ENCODE results near the gene REEP1.
A peak's percentile ranks its signal among the peaks of the same experiment; 100 is the strongest.

The REEP1 gene

DNA sequence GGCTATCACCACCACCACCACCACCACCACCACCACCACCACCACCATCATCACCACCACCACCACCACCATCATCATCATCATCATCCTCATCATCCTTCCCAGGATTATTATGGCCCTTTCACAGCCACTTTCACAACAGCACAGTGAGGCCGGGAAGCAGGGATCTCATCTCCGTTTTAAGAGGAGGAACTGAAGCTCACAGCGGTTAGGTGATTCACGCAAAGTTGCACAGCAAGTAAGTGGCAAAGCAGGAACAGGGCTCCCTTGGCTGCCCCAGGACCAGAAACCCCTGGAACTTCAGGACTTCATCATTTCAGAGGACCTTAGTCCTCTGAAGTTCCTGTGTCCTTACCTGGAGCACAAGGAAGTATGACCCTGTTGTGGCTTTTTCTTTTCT lies 111.4 kb downstream of the REEP1 start:
- DNase-seq (ENCODE audit: low read depth in 1 of 2, low spot score in 1 of 2): no peak

DNA sequence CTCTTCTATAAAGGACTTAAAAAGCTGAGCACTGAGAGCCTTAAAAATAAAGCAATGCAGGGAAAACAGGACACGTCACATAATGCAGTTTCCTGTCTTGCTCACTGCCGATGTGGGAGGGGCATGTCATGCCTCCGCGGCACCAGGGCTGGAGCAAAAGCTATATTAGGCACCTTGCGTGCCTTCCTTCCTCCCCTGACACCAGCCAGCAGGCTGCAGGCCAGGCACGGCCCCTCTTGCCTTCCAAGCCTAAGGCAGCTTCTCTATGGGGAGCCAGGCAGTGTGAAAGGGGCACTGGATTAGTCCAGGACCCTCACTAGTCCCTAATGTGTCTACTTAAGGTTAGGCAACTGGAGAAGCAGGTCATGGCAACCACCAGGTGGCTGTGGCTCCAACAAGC lies 111.8 kb downstream of the REEP1 start:
- peak; percentile 15 to 38 for DNase-seq (ENCODE audit: low read depth in 1 of 2, low spot score in 1 of 2)

DNA sequence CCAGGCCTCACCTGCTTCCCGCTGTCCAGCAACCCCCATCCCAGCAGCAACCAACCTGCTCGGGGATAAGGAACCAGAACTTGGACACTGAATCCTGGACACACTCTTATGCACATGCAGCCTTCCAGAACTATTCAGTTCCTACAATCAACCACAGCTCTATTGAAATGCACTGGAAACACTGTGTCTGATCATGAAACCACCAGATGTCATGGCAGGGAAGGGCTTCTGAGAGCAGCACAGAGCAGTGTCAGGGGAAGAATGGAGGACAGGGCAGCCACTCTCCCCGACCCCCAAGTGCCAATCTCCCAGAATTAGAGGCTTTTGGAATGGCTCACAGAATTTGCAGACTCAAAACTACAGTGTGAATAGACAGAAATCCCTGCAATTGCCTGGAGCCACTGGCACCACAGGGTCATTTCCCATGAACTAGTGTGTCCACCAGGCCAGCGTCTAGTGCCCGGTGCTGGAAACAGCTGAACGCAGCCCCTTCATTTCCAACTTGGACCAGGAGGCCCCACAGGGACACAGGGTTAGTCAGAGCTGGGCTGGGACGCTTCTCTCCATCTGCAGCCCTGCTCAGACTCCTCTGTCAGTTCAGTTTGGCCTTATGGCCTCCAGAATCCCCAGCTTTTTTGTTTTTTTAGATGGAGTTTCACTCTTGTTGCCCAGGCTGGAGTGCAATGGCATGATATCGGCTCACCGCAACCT lies 112.6 kb downstream of the REEP1 start:
- DNase-seq (ENCODE audit: low read depth in 1 of 2, low spot score in 1 of 2): no peak

DNA sequence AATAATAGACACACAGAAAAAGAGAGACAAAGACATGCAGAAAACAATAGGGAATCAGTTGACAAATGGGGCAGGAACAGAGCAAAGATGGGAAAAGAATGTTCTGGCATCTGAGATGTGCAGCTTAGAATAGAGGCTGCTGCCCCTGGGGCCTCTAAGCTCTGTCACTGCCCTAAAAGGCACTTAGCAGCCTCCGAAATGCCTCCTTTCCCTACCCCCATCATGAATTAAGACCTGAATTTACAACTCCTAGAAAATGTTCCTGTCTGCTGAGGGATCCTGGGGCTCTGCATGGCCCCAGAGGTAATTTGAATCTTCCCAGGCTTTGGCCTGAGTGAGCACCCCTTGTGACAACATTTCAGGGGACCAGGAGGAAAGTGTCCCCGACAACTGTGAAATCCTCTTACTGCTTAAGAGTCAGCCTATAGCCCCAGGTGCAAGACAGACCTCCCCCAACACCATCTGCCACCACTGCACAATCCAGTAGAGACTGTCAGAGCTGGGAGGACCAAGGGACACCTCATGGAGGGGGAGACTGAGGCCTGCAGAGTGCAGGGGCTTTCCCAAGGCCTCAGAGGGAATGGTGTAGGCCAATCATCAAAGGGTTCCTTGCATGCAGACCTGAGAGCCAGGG lies 113.4 kb downstream of the REEP1 start:
- no peak for DNase-seq (ENCODE audit: low read depth in 1 of 2, low spot score in 1 of 2)

DNA sequence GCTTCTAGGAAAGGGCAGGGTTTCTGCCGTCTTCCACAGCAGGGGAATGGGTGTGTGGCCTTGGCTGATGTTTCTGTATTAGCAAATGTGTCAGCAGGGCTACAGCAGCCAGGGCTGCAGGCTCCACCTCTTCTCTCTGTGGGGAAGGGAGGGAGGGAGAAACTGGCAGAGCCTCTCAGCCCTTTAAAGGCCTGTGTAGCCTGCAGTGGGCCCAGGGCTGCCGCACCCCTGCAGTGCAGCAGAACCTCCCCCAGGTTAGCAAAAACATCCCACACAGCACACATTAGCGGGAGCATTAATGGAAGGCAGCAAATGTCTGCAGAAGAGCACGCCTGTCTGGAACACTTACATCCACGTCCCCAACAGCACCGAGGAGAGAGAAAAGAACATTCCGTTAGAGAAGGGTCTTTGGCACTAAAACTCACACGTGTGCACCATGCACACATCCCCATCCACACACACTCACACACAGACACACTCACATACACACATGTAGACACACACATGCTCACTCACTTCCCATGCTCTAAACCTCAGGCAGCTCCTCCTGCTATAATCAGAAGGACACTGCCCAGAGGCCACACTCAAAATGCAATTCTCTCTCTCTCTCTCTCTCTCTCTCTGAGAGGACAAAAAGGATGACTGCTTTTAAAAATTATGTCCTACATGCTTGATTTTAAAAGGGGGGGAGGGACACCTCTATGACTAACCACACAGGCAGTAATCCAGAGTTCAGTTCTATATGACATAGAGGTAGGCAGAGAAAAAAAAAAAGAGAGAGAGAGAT lies 114.1 kb downstream of the REEP1 start:
- no peak for DNase-seq (ENCODE audit: low read depth in 1 of 2, low spot score in 1 of 2)

DNA sequence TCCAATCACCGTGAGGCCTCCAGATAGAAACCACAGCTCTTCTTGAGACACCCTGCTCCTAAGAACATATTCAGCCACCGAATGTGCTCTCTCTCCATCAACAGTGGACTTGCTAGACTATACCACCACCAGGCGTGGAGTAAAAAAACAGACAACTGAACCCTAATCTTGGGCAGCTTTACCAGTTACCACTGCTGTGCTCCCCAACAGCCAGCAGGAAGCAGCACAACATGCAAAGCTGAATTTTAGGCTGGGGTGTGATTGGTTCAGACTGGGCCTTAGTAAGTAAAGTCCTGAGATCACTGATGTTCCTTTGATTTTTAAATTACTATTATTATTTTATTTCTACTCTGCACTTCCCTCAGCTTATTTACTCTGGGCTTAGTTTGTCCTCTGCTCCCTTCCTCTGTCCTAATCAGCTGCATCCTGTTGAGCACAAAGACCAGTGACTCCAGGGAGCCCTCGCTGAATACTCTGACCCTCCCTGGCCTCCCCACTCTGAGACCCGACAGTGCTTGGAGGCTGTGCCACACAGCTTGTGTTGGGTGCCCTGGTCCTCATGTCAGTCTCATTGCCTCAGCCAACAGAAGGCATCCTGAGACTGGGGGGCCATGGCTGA lies 116.3 kb downstream of the REEP1 start:
- peak; percentile 17 to 25 for DNase-seq (ENCODE audit: low read depth in 1 of 2, low spot score in 1 of 2)

DNA sequence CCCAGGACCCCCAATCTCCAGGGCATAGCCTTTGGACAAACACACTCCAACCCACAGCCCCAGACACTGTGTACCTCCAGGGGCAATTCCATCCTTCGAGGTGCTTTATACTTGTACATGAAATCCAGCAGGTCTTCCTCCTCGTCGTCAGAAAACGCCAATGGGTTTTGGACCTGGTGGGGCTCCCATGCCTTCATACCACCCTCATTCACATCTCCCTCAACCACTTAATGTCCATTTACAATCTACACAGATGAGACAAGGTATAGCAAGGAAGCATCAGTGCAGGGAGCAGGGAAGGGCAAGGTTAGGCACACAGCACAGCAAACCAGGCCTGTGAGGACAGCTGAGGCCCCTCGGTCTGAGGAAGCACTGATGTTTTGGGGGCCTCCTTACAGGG lies 117.5 kb downstream of the REEP1 start:
- DNase-seq (ENCODE audit: low read depth in 1 of 2, low spot score in 1 of 2): no peak

DNA sequence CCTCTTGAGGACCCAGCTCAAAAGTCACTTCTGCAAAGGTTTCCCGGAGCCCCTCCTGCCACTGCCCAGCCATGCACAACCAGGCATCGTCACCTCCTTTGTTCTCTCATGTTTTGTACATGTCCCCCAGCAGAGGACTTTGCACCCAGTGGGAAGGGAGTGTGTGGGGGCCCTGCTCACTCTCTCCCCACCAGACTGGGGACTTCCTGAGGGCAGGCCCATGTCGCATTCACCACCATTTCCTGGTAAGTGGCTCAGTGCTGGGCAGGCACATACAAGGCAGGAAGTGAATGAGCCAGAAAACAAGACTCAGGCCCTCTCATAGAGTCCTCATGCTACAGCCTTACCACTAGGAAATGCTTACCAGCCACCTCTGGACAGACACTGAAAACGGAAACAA lies 119.3 kb downstream of the REEP1 start:
- no peak for DNase-seq (ENCODE audit: low read depth in 1 of 2, low spot score in 1 of 2)

DNA sequence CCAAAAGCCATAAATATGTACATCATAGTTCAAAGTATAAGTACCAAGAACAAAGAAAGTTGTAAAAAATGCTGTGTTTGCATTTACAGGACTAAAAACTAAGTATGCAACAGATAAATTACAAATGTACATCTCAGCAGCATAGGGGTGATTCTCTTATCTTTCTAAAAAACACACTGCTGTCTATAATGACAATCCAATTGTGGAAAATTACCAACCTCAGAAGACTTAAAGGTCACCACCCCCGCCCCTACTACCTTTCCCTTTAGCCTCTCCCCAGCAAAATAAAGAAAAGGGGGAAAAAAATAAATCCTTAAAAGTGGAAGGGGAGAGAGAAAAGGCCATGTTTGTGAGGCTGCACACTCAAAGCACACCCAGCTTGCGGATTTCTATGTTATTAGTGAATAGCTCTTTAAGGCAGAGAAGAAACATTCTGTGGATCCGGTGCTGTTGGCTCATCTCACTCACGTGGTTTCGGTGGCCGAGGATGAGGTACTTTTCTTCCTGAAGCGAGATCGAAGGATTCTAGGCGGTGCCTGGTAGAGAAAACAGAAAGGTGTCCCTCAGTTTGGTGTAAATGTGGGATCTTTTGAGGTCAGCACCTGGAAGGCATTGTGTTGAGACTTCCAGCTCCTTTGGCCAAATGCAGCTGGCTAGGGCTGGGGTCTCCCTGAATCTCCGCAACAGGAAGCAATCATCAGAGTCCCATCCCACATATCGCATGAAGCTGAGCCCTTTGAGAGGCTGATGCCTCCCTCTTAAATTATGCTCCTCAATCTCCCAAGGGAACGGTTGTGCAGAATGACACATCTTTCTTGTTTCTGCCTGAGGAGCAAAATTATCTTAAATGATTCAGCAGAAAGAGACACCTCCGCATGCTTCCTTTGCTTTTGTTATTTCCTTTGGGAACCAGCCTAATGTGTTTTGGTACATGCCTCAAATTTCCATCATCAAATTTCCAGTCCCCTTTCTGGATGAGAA lies 120.6 kb downstream of the REEP1 start:
- DNase-seq (ENCODE audit: low read depth in 1 of 2, low spot score in 1 of 2): no peak

DNA sequence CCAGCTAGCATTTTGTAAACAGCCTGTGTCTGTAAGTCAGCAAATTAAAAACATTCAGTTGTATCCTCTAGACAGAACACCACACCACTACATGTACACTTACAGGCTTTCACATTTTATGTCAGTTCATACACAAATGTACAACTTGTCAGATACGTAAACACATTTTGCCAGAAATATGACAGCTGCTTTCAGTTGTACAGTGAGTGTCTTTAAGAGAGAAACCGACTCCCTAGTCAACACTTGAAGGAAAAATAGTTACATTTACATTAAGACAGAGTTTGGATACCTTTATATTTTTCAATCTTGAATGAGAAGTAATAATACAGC lies 123.0 kb downstream of the REEP1 start:
- DNase-seq (ENCODE audit: low read depth in 1 of 2, low spot score in 1 of 2): no peak

DNA sequence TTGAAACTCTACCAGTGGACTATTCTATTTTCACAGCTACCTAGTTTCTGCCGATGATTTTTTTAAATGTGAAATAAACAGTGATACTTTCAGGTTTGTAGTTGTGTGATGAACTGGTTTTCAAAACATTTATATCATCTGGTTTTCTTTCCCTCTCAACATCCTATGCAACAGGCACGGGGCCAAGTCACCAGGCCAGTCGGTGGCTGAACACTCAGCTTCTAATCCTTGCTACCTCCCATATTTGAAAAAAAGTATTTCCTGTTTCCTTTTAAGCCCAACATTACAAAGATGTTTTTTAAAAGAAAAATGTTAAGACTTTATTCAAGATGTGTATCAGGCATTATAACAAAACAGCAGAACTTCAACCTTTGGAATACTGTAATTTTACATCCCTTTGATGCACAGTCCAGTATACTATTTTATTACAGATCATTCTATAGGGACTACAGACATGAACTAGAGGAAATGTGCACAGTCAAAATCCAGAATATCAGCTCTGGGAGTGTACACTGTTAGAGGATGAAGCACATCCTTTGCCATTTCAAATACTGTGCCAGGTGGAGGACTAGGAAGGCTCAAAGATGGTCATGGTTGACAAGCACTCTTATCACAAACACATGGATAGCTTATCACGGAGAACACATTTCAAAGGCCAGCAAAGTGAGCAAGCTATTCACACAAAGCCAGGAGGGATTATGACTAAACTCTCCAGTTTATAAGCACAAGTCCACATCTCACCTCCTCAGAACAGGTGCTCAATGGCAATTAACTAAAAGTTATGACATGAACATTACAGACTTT lies 123.5 kb downstream of the REEP1 start:
- no peak for DNase-seq (ENCODE audit: low read depth in 1 of 2, low spot score in 1 of 2)

DNA sequence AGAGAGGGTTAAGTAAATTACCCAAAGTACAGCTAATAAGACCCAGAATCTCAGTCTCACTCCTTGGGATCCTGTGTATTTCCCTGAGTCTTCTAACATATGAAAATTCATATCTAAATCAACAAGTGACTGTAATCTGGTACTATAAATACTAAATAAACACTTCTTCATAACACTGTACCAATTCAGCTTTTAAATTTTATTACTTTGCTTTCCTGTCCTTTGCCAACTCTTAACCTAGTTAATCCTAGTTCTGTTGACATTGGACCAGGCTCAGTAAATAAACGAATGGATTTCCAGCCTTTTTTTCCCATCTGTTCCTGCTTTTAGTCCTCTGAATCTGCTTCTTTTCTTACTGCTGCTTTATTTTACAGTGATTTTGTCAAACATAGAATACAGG lies 124.4 kb downstream of the REEP1 start:
- no peak for DNase-seq (ENCODE audit: low read depth in 1 of 2, low spot score in 1 of 2)

DNA sequence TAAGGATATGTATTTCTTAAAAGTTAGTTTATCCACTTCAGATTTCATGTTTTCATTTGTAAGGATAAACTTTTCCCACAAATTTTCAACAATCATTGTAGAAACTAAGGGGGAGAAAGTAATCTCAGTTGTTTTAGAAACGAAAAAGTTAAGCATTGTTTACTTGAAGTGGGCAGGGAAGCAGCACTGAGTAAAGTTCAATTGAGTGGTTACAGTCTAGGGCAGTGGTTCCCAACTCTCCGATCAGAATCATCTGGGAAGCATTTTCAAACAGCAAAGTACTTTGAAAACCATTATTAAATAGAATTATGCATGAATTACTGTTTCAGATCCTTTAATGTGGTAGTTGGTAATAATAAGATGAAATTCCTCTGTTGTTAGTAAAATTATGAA lies 125.6 kb downstream of the REEP1 start:
- no peak for DNase-seq (ENCODE audit: low read depth in 1 of 2, low spot score in 1 of 2)

DNA sequence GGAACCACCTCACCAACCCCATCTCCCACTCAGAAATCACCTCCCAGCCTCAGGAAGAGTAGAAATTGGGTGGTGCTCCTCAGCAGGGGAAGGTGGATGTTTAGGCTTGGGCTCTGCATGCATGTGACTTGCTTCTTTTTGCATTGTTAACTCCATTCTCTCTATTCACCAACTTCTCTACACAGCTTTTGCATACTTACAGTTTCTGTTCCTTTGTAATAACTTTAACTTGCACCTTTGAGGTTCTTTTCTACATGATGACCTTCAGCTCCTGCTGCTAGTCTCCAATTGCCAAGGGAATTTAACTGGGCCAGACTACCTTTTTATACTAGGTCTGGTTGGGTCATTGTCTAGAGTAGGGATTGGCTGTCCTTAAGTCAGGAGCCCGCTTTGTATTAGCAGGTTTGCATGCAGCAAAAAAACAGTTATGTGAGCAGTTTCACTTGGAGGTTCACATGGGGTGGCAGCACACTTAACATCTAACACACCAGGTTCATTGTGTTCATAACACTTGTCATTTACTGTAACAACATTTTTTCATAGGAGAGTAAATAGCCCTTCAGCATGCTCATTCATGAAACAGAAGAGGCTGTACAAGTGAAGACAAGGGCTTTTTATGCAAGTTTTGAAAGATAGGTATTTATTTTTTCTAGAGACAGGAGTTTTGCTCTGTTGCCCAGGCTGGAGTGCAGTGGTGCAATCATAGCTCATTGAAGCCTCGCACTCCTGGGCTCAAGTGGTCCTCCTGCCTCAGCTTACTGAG lies 126.2 kb downstream of the REEP1 start:
- DNase-seq (ENCODE audit: low read depth in 1 of 2, low spot score in 1 of 2): no peak

DNA sequence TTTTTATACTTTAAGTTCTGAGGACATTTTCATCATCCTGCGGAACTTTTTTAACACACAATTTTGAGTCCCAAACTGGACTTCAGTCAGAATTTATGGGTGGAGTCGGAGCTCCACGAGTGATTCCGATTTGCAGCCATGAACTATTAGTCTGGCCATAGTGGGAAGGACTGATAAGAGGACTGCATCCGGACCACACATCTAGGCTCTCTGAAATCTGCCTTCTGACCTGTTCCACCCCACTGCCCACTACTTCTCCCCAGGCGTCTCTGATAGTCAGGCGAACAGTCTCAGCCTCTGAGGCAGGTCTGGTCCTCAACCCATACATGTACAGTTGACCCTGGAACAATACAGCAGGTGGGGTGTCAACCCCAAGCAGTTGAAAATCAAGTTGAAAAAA lies 133.0 kb downstream of the REEP1 start:
- DNase-seq (ENCODE audit: low read depth in 1 of 2, low spot score in 1 of 2): no peak

DNA sequence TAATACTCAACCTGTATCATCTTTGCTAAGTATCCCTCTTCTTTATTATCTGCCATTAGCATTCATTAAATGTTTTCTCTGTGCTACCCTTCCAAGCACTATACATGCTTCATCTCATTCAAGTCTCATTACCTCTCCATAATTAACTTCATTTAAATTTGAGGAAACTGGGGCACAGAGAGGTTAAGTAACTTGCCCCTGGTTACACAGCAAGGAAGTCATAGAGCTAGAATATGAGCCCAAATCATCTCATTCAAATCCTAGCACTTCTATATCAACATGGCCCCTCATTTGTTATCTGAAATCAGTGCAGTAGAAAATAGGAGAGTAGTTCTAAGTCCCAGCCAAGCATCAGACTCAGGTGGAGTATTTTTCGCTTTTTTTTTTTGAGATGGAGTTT lies 133.8 kb downstream of the REEP1 start:
- DNase-seq (ENCODE audit: low read depth in 1 of 2, low spot score in 1 of 2): no peak

DNA sequence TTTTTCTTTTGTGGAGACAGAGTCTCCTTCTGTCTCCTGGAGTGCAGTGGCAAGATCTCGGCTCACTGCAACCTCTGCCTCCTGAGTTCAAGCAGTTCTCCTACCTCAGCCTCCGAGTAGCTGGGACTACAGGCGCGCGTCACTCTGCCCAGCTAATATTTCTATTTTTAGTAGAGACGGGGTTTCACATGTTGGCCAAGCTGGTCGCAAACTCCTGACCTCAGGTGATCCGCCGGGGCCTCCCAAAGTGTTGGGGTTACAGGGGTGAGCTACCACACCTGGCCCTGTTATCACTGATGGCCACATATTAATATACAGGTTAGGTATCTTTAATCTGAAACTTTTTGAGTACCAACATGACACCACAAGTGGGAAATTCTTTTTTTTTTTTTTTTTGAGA lies 134.7 kb downstream of the REEP1 start:
- DNase-seq (ENCODE audit: low read depth in 1 of 2, low spot score in 1 of 2): no peak

DNA sequence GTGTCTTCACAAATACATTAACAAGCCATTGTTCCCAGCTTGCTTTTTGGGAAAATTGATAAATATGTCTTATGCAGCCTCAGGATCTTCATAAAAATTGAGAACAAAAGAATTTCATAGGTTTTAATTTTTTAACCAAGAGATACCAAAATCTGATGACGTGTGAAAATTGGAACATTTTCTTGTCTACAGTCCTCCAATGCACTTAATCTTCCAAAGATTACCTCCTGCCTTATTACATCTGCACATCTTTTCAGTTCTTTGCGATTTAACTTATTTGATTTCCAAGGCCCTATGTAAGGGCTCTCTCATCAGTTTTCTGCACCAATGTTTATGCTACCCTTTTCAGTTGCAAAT lies 135.1 kb downstream of the REEP1 start:
- DNase-seq (ENCODE audit: low read depth in 1 of 2, low spot score in 1 of 2): no peak

DNA sequence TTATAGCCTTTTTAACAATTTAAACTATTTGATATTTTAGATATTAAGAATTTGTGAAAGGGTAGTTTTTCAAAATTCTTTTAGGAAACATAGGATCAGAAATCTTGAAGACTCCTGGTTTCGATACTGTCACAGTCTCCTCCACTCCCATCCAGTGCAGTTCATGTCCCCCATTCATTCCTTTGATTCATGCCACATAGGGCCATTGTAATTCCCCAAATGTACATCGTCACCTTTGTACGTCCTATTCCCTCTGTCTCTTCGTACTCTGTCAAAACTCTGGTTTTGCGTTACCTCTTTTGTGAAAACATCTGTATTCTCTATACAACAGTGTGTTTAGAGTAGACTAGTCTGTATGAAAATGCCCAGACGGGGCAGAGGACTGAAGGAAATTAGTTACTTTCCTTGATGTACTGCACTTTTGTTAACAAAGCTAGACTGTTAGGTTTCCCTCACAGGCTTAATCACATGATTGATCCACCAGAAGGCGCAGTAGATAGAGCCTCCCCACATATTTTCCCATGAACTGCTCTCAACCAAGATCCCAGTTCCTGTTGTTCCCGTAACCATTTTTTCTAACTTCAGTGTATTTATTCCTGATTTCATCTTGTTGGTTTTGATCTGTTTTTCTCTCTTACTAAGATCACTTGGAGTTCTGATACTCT lies 135.6 kb downstream of the REEP1 start:
- no peak for DNase-seq (ENCODE audit: low read depth in 1 of 2, low spot score in 1 of 2)
